ENCODE measurements around the gene GRK1. TPM values are rescaled to one million over a fixed set of nuclear protein-coding genes. Genes with fewer than 3 reads are reported as not detected.

Gene GRK1
- total RNA-seq, 2 experiments from 2014 or later, result 0.07 to 0.09 TPM

- no peak overlapping the region for H3K4me3 Mint-ChIP-seq
- no peak for ATAC-seq
- H3K4me1 Mint-ChIP-seq (ENCODE audit: low read depth), result no peaks in the 10 kb centered on the region
These were observed 1.3 kb upstream of the GRK1 start for GRCh38 chr13:113665597-113666328.

GRCh38 chr13:113666329-113666670 is 719 bp upstream of the GRK1 start:
- H3K27me3 Mint-ChIP-seq, result no peaks in the 10 kb centered on the region
- peaks cover 5% of the 10 kb centered on the region for H3K9me3 Mint-ChIP-seq
- intact Hi-C loops (cut with micrococcal nuclease), result no loop called here
- POLR2A ChIA-PET, result no interaction called here
- TF ChIP-seq CTCF (IDR thresholded peaks at IDR 0.05), result no peak
- ATAC-seq, result no peak
- no peak overlapping the region for H3K27ac Mint-ChIP-seq
- DNase-seq, result no peak
- H3K4me1 Mint-ChIP-seq (ENCODE audit: low read depth), result no peaks in the 10 kb centered on the region
- no peaks in the 10 kb centered on the region for H3K36me3 Mint-ChIP-seq (ENCODE audit: low read depth)
- CTCF ChIA-PET, result interaction anchor here (1.9 kb wide), 1 partner anchor 76 kb away, joined by 5 read pairs; no protein-coding TSS in a partner anchor
- H3K4me3 Mint-ChIP-seq, result no peak overlapping the region

More at GRCh38 chr13:113665597-113666328, 1.3 kb upstream of the GRK1 start:
- intact Hi-C loops (cut with micrococcal nuclease), result no loop called here
- ChIA-PET POLR2A (no interaction called here), CTCF (interaction anchor here (1.9 kb wide), 1 partner anchor 76 kb away, joined by 5 read pairs; no protein-coding TSS in a partner anchor)
- H3K27me3 Mint-ChIP-seq, result no peaks in the 10 kb centered on the region
- no peaks in the 10 kb centered on the region for H3K36me3 Mint-ChIP-seq (ENCODE audit: low read depth)
- peaks cover 11% of the 10 kb centered on the region for H3K9me3 Mint-ChIP-seq
- no peak for DNase-seq
- TF ChIP-seq CTCF (IDR thresholded peaks at IDR 0.05), result no peak
- H3K27ac Mint-ChIP-seq, result no peak overlapping the region

GRCh38 chr13:113667771-113668490 is 912 bp downstream of the GRK1 start:
- POLR2A ChIA-PET, result no interaction called here
- no peak for DNase-seq
- intact Hi-C loops (cut with micrococcal nuclease), result no loop called here
- CTCF ChIA-PET, result interaction anchor here (1.9 kb wide), 1 partner anchor 74 kb away, joined by 5 read pairs; no protein-coding TSS in a partner anchor
- H3K36me3 Mint-ChIP-seq (ENCODE audit: low read depth), result no peaks in the 10 kb centered on the region
- peaks cover 3% of the 10 kb centered on the region for H3K4me1 Mint-ChIP-seq (ENCODE audit: low read depth)
- no peaks in the 10 kb centered on the region for H3K27me3 Mint-ChIP-seq
- TF ChIP-seq CTCF (IDR thresholded peaks at IDR 0.05), result no peak
- H3K4me3 Mint-ChIP-seq, result no peak overlapping the region
- no peak for ATAC-seq
- peaks cover 3% of the 10 kb centered on the region for H3K9me3 Mint-ChIP-seq
- no peak overlapping the region for H3K27ac Mint-ChIP-seq

GRCh38 chr13:113668491-113668971 is 1.5 kb downstream of the GRK1 start:
- no peak overlapping the region for H3K4me3 Mint-ChIP-seq
- no peaks in the 10 kb centered on the region for H3K27me3 Mint-ChIP-seq
- CTCF ChIA-PET, result no interaction called here
- intact Hi-C loops (cut with micrococcal nuclease), result no loop called here
- peaks cover 3% of the 10 kb centered on the region for H3K9me3 Mint-ChIP-seq
- H3K36me3 Mint-ChIP-seq (ENCODE audit: low read depth), result no peaks in the 10 kb centered on the region
- H3K4me1 Mint-ChIP-seq (ENCODE audit: low read depth), result peaks cover 3% of the 10 kb centered on the region
- POLR2A ChIA-PET, result no interaction called here
- ATAC-seq (no peak), DNase-seq (no peak)
- no peak for TF ChIP-seq CTCF (IDR thresholded peaks at IDR 0.05)
- H3K27ac Mint-ChIP-seq, result no peak overlapping the region

- Mint-ChIP-seq H3K4me3 (no peak overlapping the region), H3K27ac (no peak overlapping the region), H3K9me3 (peaks cover 3% of the 10 kb centered on the region), H3K4me1 (ENCODE audit: low read depth) (peaks cover 3% of the 10 kb centered on the region), H3K36me3 (ENCODE audit: low read depth) (no peaks in the 10 kb centered on the region), H3K27me3 (no peaks in the 10 kb centered on the region)
- CTCF ChIA-PET, result no interaction called here
- ATAC-seq, result no peak
- intact Hi-C loops (cut with micrococcal nuclease), result no loop called here
- POLR2A ChIA-PET, result no interaction called here
- TF ChIP-seq CTCF (IDR thresholded peaks at IDR 0.05), result no peak
- no peak for DNase-seq
These were observed 2.3 kb downstream of the GRK1 start for GRCh38 chr13:113669231-113669754.

Data from activated CD8-positive, alpha-beta T cell treated with anti-CD3 and anti-CD28 coated beads for 36 hours (primary cell).